ENCODE data around the gene SALL1.

Gene SALL1

DNA sequence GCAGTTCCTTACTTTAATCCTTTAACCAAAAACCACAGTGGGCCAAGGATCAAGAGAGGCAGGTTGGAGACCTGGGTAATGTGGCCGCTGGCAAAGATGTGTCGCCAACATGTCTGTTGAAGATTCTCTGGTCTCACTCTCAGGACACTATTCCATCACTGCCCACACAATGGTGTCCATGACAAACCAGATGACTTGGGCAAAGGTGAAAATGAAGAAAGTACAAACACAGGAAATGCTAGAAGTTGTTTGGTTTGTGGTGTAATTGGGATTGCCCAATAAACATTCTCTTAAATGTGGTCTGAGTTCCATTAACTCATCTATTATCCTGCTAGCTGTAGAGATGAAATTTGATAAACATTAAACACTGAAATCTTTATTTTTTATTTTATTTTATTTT is 43.3 kb downstream of the SALL1 start:
- no peak for DNase-seq

DNA sequence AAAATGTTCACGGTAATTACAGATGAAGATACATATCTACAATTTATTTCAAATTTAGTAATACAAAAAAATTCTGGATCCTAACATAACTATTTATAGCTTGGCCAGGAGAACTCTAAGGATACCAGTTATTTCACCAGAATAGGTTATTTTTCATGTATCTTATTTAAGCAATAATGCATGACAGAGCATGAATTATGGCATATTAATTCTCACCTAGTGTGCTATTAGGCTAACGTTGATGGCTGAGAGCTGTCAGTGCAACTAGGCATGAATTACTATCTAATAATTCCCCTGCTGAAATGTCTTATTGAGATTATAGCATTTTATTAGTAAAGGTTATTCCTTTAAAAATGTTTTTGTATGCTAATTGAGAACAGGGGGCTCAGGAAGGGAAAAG is 44.5 kb downstream of the SALL1 start:
- DNase-seq: no peak

DNA sequence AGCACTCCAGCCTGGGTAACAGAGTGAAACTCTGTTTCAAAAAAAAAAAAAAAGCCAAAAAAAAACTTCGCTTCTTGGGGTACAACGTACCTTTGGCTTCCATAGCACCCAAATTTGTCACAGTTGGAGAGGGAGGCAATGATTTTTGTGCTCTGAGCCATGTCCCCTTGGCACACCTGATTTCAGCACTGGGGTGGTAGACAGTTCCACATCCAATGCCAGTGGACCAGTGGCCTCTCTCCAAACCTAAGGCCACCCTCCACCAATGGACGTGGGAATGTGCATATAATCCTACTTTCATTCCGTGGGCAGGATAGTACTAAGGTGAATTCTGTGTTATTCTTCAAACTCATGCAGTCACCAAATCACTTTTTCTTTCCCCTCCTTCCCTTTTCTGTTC is 47.5 kb downstream of the SALL1 start:
- DNase-seq: no peak

DNA sequence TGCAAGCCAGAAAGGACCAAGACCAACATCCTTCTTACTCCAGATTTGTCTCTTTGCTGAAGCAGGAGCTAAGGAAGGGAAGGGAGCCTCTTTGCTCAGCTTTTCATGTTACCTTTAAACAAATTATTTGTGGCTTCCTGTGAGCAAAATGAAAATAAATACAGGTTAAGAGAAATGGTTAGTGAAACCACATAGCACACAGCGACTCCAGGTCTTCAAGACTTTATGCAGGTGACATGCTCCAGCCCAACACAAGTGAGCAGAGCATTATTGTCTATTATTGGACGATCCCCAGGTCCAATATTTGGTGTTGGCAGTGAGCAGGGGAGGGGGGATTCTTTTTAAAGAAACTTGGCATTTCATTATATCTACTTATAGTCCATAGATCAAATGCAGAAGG is 53.3 kb downstream of the SALL1 start:
- DNase-seq: no peak

DNA sequence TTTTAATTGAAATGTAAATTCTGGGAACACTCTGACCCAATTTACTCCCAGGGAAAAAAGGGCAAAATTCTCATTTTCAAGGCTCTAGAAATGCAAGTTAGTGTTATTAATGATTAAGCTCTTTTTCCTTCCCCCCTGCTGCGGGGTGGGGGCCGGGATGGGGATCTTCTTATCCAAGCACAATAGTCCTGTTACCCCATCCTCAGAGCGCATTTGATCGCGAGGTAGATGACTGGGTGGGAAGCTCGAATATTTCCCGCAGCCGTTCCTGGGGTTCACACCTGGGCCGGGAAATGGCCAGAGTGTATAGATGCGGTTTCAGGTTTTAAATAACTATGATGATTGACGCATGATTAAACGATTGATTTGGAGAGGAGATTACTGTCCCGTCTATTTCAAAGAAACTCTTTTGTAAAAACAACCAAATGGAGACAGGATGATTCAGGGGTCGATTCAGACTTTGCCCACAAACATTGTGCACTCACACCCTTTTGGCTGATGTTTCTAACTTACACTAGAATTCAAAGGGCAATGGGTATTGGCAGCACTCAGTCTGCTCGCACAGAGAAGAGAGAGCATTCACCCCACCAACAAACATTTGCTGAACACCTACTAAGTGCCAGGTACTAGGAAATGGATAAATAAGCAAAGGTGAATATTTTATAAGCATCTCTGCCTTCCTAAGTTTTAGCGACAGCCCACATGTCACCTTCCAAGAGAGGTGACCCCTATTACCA is 55.0 kb downstream of the SALL1 start:
- DNase-seq: no peak

DNA sequence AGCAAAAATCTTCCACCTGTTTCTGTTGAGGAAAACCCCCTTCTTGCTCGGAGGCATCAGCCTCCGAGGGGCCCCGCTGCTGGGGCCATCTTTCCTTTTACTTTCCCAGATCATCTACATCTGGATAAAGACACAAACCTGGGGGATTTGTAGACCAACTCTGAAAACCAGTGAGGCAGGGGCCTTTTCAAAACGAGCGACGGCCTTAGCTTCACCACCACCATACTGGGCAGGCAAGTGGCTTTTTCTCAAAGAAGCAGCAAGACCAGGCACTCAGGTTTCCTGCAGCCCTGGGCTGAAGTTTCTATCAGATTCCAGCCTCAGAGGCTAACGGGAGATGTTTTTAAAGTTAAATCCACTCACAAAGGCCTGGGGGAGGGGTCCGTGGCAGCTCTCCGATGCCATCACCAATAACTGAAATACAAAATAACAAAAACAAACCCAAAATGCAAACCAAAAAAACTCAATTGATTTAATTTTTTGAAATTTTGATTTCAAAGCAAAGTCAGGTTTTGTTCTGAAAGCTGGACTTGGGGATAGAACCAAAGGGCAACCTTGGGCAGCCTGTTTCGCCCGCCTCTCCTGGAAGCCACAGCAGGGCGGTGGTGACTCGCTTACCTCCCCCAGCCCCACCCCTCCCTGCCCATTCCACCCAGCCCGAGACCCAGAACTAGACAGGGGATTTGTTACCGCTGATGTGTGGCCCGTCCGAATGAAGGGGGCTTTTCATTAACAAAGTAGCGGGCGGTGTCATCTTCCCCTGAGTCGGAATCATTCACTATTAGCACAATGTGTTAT is 55.8 kb downstream of the SALL1 start:
- DNase-seq: no peak

DNA sequence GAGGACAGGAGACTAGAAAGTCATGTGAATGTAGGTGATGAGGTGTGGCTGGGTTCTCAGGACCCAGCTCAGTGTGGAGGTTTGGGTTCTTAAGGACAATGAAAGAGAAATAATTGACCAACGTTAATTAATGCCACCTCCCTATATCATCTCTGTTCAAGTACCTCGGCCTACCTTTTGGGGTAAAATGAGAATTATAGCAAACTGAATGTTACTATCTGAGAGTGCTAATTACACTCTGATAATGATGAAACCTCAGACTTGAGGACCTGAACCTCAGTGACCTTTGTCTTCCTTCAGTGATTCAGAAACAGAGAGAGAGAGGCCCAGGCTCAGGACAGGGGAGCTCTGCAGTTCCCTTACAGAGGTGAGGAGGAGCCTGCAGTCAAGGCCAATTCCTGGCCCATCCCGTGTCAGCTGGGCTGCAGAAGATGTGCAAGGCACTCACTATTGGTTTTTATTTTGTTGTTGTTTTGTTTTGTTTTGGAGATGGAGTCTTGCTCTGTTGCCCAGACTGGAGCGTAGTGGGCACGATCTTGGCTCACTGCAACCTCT is 57.3 kb downstream of the SALL1 start:
- no peak for DNase-seq
